ENCODE measurements around the gene PHF24. TPM values are rescaled to one million over a fixed set of nuclear protein-coding genes. Genes with fewer than 3 reads are reported as not detected.
"Not testable (repeated sequence)": the region's sequence is repeated elsewhere in the genome, so short reads cannot be mapped to it uniquely, and the experiment has no call there.

PHF24 gene
- total RNA-seq, 1 experiment from 2014 or later: 0.71 TPM

DNA sequence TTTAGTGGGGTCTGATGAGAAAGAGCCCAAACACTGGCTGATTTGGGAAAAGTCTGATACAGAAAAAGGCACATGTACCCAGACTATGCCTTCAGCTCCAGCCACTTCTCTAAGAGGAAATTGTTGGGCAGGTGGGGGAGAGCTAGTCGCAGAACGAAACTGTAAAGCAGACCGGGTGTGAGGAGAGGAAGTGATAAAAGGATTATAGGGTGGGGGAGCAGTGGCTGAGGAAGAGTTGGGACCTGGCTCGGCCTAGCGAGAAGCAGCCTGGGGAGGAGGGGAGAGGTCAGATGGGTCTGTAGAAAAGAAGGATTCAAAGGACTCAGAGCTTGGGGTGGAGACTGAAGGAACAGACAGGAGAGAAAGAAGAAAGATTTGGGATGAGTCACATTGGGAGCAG lies 65.4 kb downstream of the PHF24 start:
- DNase-seq (ENCODE audit: low read depth, low spot score); in situ Hi-C loops (cut with HindIII; ENCODE audit: low pct_unique_long_range_greater_than_20kb, low sequenced_read_pairs): not testable (repeated sequence)

- DNase-seq (ENCODE audit: low read depth, low spot score): no peak
- in situ Hi-C loops (cut with HindIII; ENCODE audit: low pct_unique_long_range_greater_than_20kb, low sequenced_read_pairs): no loop called here
Measured at GRCh38 chr9:35026671-35027070, 68.6 kb downstream of the PHF24 start.

GRCh38 chr9:35027374-35027773 lies 69.3 kb downstream of the PHF24 start:
- in situ Hi-C loops (cut with HindIII; ENCODE audit: low pct_unique_long_range_greater_than_20kb, low sequenced_read_pairs): no loop called here
- DNase-seq (ENCODE audit: low read depth, low spot score): no peak

GRCh38 chr9:35027860-35028259 lies 69.8 kb downstream of the PHF24 start:
- DNase-seq (ENCODE audit: low read depth, low spot score): no peak
- in situ Hi-C loops (cut with HindIII; ENCODE audit: low pct_unique_long_range_greater_than_20kb, low sequenced_read_pairs): no loop called here

DNA sequence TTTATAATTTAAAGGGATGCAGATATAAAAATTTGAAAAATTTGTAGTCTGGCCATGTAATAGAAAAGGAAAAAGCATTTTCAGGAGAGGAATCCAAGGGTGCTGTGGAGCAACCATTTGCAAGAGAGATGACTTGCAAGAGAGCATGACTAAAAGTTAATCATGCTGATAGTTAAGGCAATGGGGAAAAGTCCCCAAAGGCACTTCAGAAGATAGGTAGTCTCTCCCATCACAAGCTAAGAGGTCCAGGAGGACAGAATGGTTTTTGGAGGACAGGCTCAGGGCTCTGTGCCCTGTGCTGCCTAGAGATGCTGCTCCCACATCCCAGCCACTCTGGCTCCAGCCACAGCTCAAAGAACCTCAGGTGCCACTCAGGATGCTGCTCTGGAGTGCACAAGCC lies 70.3 kb downstream of the PHF24 start:
- in situ Hi-C loops (cut with HindIII; ENCODE audit: low pct_unique_long_range_greater_than_20kb, low sequenced_read_pairs): no loop called here

GRCh38 chr9:35029241-35029640 lies 71.2 kb downstream of the PHF24 start:
- in situ Hi-C loops (cut with HindIII; ENCODE audit: low pct_unique_long_range_greater_than_20kb, low sequenced_read_pairs): no loop called here
- no peak for DNase-seq (ENCODE audit: low read depth, low spot score)

More for the DNA sequence above, 70.3 kb downstream of the PHF24 start:
- no peak for DNase-seq (ENCODE audit: low read depth, low spot score)

GRCh38 chr9:35029852-35030251 lies 71.8 kb downstream of the PHF24 start:
- no peak for DNase-seq (ENCODE audit: low read depth, low spot score)
- in situ Hi-C loops (cut with HindIII; ENCODE audit: low pct_unique_long_range_greater_than_20kb, low sequenced_read_pairs): no loop called here

Other genes with a start within 250 kb of the PHF24 start
- gene CCL21, start 248.1 kb upstream of the PHF24 start, total RNA-seq (2014; rRNA removed; shearing (Covaris generic)): not detected in 2 replicates
- gene DNAJB5, start 31.5 kb downstream of the PHF24 start, total RNA-seq (2014; rRNA removed; shearing (Covaris generic)): 4.9 and 6.6 TPM in 2 replicates
- gene VCP, start 114.3 kb downstream of the PHF24 start, total RNA-seq (2014; rRNA removed; shearing (Covaris generic)): 203 and 217 TPM in 2 replicates
- gene FANCG, start 121.7 kb downstream of the PHF24 start, total RNA-seq (2014; rRNA removed; shearing (Covaris generic)): 14.9 and 18.9 TPM in 2 replicates
- 16.9 and 23.2 TPM in 2 replicates for gene PIGO, start 138.3 kb downstream of the PHF24 start, total RNA-seq (2014; rRNA removed; shearing (Covaris generic))
- 123 and 140 TPM in 2 replicates for gene STOML2, start 144.8 kb downstream of the PHF24 start, total RNA-seq (2014; rRNA removed; shearing (Covaris generic))
- gene ATOSB, start 157.6 kb downstream of the PHF24 start, total RNA-seq (2014; rRNA removed; shearing (Covaris generic)): 18.3 and 22.1 TPM in 2 replicates
- gene UNC13B, start 203.7 kb downstream of the PHF24 start, total RNA-seq (2014; rRNA removed; shearing (Covaris generic)): 9.6 and 10.6 TPM in 2 replicates